Stimulated activated CD8-positive, alpha-beta memory T cell treated with anti-CD3 and anti-CD28 coated beads, Interleukin-15, amount 100 ng/mL, for 48 hours (primary cell): ENCODE measurements around the gene CHAF1A.
A peak's percentile ranks its signal among the peaks of the same experiment; 100 is the strongest.

ENCODE experiments used
- DNase-seq, 2 donors: peaks; one replicate each; pipeline ENCODE4 v3.0.0-alpha.2; 2020; ENCODE audit warnings: low read depth in 2 of 2

CHAF1A gene

DNA sequence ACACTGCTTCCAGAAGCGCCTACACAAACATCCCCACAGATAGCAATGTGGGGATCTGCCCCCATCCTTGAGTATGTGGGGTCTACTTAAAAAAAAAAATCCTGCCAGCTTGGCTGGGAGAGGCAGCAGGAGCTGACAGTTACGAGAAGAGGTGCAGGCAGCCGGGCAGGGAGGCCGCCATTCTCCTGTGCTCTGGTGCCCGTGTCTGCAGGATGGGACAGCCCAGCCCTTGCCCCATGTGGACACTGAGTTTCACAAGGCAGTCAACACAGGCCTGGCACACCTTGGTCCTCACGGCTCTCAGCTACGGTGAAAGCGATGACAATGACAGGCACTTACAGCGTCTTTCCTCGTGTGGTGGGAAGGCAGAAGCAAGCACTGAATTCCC lies 35.1 kb upstream of the CHAF1A start:
- no peak for DNase-seq

DNA sequence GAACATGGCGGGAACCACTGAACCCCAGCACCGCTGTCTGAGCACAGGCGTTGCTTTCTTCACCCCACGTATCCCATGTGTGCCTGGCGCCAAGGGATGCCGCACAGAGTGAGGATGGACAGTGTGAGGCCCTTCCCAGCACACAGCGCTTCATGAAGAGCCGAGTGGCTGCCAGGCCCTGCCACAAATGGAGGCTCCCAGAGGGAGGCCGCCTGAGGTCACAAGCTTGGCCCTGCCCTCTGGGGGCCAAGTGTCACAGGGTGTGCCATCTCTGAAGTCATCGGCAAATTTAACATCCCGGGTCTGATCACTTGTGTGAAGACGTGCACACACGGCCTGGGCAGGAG lies 34.7 kb upstream of the CHAF1A start:
- no peak for DNase-seq

DNA sequence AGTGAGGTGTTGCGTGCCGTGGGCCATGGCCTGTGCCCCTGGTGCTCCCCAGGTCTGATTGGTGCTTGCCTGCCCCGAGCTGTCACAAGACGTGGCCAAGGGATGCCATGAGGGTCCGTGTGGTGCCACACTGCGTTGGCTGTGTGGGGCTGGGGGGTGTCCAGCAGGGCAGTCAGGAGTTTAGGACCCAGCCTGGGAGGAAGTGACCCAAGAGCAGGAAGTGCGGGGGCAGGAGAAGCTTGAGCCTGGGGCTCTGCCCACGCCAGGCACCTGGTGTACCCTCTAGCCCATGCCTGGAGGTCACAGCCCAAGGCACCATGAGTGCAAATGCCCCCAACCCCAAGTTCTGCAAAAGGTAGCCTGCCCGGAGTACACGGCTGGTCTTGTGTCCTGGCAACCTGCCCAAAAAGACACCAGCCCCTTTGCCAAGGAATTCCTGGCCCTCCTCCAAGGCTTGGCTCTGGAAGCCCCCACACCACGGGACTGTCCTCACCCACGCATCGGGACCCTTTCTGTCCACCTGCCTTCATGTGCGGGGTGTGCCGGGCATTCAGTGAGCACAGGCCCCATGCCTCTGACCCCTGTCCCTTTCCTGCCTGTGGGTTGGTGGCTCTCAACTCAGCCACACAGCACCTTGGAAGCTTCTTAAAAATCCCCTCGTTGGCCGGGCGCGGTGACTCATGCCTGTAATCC lies 34.2 kb upstream of the CHAF1A start:
- DNase-seq: no peak

DNA sequence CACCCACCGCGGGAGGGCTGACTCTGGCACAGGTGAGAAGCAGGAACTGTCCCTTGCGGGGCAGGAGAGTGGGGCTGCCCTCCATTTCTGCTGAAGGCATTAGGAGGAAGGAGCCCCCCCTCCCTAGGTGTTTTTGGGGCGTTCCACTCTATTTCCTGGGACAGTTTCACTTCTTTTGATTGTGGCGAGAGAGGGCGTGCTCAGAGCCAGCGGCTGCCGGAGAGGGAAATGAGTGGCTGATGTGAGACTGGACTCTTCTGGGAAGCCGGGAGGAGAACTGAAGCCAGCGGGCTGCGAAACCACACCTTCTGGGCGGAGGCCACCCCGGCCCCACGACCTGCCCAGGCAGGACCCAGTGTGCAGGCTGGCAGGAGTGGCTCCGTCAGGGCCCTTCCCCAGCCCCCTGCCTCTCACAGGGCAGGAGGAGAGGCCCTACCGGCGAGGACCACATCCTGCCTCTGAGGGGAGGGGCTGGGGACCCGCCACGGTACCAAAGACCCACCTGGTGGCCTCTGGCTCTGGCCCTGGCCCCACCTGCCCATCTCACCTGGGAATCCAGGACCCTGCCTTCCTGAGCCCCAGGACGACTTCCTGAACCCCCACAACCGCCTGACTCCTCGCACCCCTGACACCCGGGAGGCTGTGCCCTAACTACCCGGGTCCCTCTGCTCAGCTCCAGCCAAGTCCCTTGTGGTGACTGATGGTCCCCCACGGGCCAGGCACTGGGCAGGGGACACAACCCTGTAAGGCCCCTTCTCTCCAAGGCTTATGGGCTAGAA lies 33.1 kb upstream of the CHAF1A start:
- DNase-seq: peak; percentile 71 to 72

DNA sequence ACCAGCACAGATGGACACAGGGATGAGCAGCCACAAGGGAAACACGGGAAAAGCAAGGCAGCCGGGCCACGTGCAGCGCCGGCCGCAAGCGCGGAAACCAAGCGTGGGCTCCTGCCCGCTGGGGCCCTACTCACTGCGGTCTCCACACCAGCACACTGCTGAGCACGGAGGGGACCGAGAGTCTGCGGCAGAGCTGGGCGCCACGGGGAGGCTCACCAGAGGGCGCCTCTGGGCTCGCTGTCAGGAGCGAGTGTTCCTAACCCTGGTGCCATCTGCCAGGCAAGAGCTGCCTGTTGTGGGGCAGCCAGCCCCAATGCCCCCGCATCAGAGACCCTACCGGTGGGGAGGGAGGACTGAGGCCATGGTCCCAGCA lies 32.6 kb upstream of the CHAF1A start:
- peak; percentile 74 to 77 for DNase-seq

DNA sequence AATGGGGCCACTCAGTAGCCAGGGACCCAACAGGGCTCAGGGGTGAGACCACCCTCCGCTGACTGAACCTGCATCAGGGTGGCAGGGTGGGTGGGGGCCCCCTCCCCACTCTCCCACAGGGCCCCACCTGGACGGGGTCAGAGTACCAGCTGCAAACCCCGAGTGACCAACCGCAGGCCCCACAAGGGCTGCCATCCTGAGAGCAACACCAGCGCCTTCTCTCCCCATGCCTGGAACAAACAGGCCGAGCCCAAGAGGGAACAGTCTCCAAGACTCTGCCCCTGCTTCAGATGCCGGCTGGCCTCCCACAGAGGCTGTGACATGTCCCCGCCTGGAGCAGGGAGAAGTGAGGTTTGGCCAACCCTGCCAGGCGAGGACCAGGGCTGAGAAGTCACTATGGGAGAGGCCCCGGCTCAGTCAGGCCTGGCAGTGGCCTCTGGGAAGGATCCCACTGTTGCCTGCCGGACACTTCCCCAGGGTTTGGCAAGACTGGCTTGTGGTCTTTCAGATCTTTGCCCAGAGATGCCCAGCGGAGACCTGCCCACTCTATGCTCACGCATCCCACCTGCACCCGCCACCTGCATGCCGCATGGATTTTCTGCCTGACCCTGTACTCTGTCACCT lies 31.9 kb upstream of the CHAF1A start:
- no peak for DNase-seq

DNA sequence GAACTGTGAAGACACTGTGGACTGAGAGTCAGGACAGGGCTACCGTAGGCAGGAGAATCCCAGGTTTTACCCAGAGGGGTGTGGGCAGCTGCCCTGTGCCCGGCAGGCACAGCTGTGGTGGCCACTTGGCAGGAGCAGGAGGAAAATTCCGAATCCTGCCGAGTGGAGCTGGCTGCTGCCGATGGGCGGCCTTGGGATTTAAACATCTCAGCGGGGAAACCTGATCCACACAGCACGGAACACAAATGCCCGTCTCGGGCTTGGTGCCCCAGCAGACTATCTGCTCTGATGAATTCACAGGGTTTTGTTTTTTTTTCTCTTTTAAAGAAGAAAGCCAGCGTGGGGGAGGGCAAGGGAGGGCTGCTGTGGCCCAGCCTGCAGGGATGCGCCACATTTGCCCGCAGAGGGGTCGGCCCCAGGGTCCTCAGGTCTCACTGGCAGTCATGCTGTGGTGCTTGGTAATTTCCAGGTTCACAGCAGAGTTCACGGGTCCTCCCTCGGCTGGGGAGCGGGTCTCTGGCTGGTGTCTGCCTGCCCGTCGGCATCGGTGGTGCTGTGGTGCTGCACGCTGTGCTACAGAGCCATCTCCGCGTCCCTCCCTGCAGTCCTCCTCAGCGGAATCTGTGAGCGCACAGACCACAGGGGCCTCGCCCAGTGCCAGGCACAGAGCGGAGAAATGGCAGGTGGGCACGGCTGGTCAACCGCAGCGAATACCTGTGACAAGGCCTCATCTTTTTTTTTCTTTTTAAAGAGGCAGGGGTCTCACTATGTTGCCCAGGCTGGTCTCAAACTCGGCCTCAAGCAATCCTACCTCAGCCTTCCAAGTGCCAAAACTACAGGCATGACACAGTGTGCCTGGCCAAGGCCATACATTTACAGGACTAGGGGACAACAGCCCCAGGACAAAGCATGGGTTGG lies 30.9 kb upstream of the CHAF1A start:
- DNase-seq: no peak

DNA sequence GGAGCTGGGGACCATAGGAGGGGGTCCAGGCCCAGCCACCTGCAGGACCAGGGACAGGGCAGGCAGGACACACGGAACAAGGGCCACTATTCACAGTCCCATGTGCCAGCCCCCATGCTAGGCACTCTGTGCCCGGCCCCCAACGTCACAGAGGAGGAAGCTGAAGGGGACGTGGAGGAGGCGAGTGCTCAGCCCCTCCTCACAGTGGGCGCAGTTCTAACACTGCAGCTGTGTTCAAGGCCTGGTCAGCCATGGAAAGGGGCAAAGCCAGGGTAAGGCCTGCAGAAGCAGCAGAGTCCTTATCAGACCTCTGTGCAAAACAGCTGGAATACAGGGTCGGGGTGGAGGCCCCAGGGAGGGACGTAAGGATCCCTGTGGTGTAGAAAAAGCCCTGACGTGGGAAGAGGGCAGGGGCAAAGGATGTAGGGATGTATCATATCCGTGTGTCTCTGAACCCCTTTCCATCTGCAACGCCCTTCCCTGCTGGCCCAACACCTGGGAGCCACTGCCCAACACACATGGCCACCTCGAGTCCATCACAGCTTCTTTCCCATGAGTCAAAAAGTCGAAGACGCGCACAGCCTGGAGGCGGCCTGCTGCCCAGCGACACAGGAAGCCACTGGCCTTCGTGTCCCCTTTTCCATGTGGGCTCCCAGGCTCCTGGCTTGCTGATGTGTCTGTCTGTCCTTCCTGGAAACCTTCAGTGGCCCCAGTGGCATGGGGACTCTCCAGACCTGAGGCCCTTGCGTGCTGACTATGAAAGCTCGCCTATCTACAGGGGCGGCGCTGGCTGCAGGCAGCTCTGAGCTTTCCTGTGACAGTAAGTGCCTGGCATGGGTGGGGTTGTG lies 30.1 kb upstream of the CHAF1A start:
- DNase-seq: no peak

DNA sequence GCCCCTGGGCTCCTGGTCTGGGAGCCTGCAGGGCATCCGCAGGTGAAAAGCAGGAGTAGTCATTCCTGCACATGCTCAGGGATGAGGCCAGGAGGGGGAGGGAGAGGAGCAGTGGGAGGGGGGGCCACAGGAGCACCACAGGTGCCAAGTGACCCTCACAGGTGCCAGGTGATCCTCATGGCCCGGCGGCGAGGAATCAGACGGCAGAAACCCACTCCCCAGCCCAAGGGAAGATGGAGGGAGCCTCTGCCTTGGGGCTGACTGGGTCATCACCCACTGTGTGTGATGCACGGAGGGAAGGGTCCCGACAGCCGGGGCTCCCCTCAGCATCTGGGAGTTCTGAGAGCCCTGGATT lies 29.4 kb upstream of the CHAF1A start:
- DNase-seq: no peak

DNA sequence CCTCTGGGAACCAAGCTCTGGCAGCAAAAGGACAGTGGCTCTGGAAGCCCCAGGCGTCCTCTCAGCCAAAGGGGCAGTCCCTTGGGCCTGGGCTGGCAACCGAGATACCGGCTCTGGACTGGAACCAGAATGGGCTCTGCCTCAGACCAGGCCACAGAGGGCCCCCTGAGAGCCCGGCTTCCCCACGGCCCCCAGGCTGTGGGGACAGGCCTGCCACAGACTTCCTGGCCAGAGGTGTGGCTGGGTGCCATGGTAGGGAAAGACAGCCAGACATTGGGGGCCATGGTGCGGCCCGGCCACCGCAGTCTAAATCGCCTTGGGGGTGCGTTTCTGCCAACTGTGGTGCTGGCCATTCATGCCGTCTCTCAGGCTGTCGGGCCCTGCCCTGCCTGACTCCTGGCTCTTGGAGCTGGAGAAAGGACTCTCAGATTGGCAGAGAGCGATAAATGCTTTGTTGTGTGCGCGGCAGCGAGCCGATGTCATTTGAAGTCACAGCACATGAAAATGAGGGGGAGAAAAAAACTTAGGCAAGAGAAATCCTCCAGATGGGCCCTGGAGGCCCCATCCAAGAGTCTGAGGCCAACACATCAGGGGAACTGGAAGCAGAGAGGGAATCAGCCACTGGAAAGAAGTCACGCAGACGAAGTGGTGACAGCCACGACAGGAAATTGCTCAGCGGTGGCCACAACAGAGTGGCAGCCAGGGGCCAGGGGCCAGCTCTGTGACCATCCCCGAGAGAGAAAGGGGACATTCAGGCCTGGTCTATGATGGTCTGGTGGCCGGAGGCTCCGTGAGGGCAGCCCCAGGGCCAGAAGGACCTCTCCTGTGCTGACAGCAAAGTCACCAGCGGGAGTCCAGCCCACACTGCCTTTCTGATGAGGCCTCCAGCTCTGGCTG lies 28.6 kb upstream of the CHAF1A start:
- DNase-seq: no peak

DNA sequence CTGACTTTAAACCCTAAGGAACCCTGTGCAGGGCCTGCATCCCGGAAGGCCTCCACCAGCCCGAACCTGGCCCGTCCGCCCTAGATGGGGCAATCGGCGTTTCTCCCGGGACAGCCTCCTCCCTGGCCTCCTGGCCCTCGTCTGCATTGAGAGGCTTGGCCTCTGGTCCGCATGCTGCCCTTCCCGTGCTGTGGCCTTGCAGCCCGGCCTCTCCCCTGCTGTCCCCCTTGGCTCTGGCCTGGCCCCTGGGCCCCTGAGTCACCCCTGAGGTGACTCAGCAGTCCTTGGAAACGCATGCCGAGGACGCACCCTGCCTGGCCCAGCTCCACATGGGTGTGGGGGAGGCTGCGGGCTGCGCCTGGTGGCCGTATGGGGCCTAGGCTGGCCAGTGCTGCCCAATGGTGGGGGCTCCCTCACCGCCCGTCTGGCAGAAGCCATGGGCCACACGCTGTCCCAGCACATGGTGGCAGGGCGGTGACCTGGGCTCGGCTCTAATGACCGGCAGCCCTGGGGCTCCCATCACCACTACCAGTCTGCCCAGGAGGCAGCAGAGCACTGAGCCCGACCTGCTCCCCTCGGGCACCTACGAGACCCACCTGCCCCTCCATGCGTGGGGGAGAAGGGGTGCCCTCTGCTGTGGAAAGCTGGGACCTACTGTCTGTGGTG lies 27.8 kb upstream of the CHAF1A start:
- DNase-seq: no peak

DNA sequence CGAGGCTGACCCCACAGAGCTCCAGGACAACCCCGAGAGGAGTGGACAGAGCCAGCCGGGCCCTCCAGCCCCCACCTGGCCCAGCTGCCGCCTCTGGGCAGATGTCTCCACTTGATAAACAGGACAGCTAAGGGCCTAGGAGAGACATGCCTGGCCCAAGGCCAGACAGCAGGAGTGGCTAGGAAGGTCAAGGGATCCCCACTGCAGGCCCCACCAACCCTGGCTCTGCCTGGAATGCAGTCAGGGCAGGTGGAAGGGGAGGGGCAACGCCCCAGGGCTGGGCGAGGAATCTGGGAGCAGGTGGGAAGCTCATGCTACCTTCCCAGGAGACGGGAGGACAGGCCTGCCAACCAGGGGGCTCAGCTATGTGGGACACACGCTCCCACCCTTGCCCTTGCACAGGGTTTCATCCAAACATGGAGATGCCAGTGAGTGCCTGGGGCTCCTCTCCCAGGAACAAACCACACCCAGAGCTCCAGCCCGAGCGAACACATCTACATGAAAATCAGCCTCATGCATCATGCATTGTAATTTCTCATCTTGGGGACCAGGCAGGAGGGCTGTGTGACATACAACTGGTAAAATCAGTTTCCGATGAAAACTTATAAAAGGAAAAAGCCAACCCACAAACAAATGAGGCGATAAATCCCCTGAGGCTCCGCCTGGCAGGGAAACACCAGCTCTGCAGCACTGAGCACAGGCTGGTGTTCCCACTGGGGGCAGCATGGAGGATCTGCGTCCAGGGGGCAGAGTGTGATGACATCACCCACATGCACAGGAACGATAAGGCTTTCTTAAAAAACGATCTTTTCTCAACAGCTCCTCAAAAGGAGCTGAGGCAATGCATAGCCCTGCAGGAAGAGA lies 27.0 kb upstream of the CHAF1A start:
- no peak for DNase-seq

DNA sequence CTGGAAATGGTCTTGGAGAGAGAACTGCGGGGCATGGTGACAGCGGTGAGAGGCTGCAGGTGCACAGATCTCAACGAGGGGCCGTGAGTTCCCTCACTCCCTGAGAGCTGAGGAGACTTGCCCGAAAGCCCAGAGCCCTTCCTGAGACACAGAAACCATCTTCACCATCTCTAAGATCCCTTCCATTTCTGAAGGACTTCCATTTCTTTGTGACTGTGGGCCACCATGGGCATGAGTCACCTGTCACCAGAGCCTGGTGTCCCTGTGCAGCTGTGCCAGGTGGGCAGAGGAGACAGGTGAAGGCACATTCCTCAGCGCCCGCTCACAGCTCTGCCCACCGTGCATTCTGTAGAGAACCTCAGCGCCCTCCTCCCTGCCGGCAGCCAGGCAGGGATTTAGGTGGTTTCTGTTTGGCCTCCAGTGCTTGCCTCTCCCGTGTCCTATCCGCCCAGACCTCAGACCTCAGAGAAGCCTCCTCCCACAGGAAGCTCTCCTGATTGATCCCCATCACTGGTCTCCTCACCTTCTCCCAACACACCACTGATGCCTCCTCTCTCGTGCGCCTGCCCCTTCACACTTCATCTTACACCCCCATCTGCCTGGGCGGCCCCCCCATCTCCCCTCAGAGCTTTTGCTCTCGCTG lies 26.3 kb upstream of the CHAF1A start:
- DNase-seq: no peak

DNA sequence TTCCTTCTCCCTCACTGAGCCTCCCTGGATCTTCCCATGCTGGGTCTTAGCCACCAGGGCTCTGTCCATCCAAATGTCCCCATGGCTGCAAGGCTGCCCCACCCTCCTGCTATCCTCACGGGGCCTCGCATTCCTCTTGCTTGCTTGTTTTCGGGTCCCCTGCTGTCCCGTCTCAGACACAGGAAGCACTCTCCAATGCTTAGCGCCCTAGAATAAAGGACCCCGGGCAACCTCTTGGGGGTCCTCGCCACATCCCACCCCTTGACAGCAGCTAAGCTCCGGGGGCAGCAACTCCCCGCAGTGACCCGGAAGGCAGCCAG lies 25.8 kb upstream of the CHAF1A start:
- no peak for DNase-seq

DNA sequence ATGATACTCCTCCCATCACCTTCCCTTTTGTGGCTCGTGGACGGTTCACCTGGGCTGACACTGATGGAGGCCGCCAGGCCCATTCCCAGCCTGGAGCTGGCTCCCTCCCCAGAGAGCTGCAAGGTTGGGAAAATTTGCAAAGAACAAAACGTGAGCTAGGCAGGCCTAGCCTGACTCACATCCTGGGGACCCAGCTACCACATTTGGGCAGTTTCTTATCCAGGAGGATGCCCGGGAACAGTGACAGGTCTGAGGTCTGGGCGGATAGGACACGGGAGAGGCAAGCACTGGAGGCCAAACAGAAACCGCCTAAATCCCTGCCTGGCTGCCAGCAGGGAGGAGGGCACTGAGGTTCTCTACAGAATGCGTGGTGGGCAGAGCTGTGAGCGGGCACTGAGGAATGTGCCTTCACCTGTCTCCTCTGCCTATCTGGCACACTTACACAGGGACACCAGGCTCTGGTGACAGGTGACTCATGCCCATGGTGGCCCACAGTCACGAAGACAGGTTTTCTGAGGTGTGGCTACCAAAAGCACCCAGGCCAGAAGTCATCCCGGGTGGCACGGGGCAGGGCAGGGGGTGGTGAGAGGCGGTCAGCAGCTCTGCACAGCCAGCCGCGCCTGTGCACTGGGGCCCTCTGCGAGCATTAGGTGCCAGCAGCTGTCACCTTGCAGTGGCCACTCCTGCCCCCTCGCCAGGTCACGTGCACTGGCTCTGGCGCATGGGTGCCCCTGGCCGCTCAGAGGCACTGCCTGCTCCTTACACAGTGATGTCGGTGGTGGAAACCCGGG lies 25.3 kb upstream of the CHAF1A start:
- DNase-seq: no peak

DNA sequence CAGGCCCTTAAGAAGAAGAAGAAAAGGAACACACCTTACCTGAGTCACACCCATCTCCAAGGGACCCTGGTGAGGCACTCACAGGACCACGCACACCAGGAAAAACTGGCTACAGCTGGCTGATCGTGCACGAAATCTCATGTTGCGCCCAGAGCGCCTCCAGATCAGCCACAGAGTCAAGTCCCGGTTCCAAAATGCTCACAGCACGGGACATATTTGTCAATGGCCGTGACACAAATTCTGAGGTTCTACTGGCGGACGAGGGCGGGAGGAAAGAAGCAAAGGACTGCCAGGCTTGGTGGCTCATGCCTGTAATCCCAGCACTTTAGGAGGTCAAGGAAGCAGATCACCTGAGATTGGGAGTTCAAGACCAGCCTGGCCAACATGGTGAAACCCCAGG lies 23.6 kb upstream of the CHAF1A start:
- no peak for DNase-seq

DNA sequence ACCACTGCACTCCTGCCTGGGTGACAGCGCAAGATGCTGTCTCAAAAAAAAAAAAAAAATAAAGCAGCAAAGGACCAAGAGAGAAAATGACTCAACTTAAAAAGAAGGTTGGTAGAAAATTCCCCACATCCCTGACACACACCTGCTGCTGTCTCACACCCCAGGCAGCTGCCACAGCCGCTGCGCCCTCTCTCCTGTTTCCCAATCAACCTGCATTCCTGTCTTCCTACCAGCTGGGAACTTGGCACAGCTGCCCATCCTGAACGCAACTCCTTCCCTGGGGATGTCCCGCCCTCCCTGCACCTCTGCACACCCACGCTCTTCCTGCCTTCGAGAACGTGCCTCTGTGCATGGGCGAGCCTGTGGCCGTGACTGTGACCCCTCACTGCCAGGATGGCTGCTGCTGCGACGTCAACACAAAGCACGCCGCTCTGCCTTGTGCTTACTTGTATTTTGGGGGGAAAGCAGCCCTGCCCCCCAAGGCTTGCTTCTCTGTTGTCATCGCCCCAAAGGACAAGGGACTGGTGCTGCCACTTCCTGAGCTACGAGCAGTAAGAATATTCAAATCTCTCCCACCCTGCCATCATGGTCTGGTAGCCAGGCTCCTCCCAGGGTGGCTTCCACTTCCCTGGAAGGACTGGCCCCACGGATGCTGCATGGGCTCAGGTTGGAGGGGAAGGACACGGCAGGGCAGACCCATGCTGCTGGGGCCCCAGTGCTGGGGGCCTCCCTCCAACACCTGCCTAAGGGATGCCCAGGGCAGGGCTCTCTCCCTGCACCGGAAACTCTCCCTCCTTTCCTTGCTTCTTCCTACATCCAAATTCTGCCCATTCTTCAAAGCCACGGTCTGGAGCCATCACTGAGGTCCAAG lies 22.8 kb upstream of the CHAF1A start:
- no peak for DNase-seq
